Keratinocyte (primary cell): ENCODE data around the gene ZNF454. TPM values are rescaled to one million over a fixed set of nuclear protein-coding genes. Genes with fewer than 3 reads are reported as not detected.

Experiments used
- DNase-seq: peaks from one replicate; pipeline ENCODE4 v3.0.0-alpha.2; 2011; ENCODE audit warnings: low read depth, missing footprints, low spot score
- FAIRE-seq: peaks from 2 replicates; lab custom pipeline; 2011; peaks lifted over from hg19 to GRCh38; lab: Jason Lieb, UNC
- H2AFZ ChIP-seq: 2 replicates; pipeline ENCODE4 v1.6.0; 2012; ENCODE audit warnings: low read length, control low read depth, inconsistent platforms; ENCODE audit not compliant: control insufficient read depth
- H3K27ac ChIP-seq: 2 replicates; pipeline ENCODE4 v1.5.1; 2011; ENCODE audit warnings: low read length; ENCODE audit not compliant: control insufficient read depth, insufficient read depth
- H3K27me3 ChIP-seq: 3 replicates; pipeline ENCODE4 v1.6.0; 2011; ENCODE audit warnings: low read length; ENCODE audit not compliant: control insufficient read depth, insufficient read depth; ENCODE audit errors: extremely low read depth
- H3K36me3 ChIP-seq, 2 experiments: 2 replicates in 1 of 2; 3 replicates in 1 of 2; pipeline ENCODE4 v1.5.1; 2011; ENCODE audit warnings: low read length in 2 of 2, mild to moderate bottlenecking in 1 of 2; ENCODE audit not compliant: control insufficient read depth in 2 of 2, insufficient read depth in 2 of 2; ENCODE audit errors: extremely low read depth in 1 of 2
- H3K4me1 ChIP-seq: 3 replicates; pipeline ENCODE4 v1.5.1; 2011; ENCODE audit warnings: low read length; ENCODE audit not compliant: control insufficient read depth, insufficient read depth; ENCODE audit errors: extremely low read depth
- H3K4me2 ChIP-seq: 3 replicates; pipeline ENCODE4 v1.6.0; 2011; ENCODE audit warnings: low read depth, low read length; ENCODE audit not compliant: control insufficient read depth, insufficient read depth; ENCODE audit errors: extremely low read depth
- H3K4me3 ChIP-seq, 3 experiments: fragments of 200-600 bp in 1 of 3; sonication (generic) in 1 of 3; 2 replicates in 2 of 3; 3 replicates in 1 of 3; pipeline ENCODE4 v1.5.1; 2011 to 2016; ENCODE audit warnings: low read length in 3 of 3, mild to moderate bottlenecking in 3 of 3, control low read depth in 2 of 3, inconsistent platforms in 1 of 3, low read depth in 1 of 3, mixed read lengths in 1 of 3, mixed run types in 1 of 3, moderate library complexity in 1 of 3; ENCODE audit not compliant: control insufficient read depth in 2 of 3, insufficient read depth in 2 of 3; ENCODE audit errors: extremely low read depth in 1 of 3
- H3K79me2 ChIP-seq: 2 replicates; pipeline ENCODE4 v1.6.0; 2012; ENCODE audit warnings: low read length; ENCODE audit not compliant: control insufficient read depth, insufficient read depth
- H3K9ac ChIP-seq: 3 replicates; pipeline ENCODE4 v1.6.0; 2011; ENCODE audit warnings: low read length; ENCODE audit not compliant: control insufficient read depth, insufficient read depth; ENCODE audit errors: extremely low read depth
- H3K9me1 ChIP-seq: 3 replicates; pipeline ENCODE4 v1.6.0; 2011; ENCODE audit warnings: low read length; ENCODE audit not compliant: control insufficient read depth, insufficient read depth; ENCODE audit errors: extremely low read depth
- H3K9me3 ChIP-seq: 2 replicates; pipeline ENCODE4 v1.5.1; 2012; ENCODE audit warnings: low read depth, low read length; ENCODE audit not compliant: control insufficient read depth
- H4K20me1 ChIP-seq: 3 replicates; pipeline ENCODE4 v1.6.0; 2011; ENCODE audit warnings: low read length; ENCODE audit not compliant: control insufficient read depth, insufficient read depth; ENCODE audit errors: extremely low read depth
- CTCF ChIP-seq, 3 experiments: IDR thresholded peaks in 1 of 3; conservative IDR thresholded peaks in 1 of 3; optimal IDR thresholded peaks in 1 of 3; 2 replicates in 2 of 3; 3 replicates in 1 of 3; pipeline versions ENCODE3 to v1.5.1; 2011; ENCODE audit warnings: low read length in 3 of 3, mild to moderate bottlenecking in 3 of 3, moderate library complexity in 2 of 3, control low read depth in 1 of 3, inconsistent platforms in 1 of 3; ENCODE audit not compliant: insufficient read depth in 2 of 3; ENCODE audit errors: extremely low read depth in 1 of 3
- EZH2 ChIP-seq: IDR thresholded peaks from one replicate; pipeline ENCODE4 v1.6.1; 2012; ENCODE audit warnings: inconsistent platforms, mild to moderate bottlenecking, low read length, moderate library complexity
- dilution Hi-C: fragments of 300-500 bp; cut with MboI; formaldehyde crosslinking; loops from one replicate; pipeline ENCODE4 v1.7.0; 2020; ENCODE audit warnings: low sequenced_read_pairs; ENCODE audit not compliant: extremely low pct_ligation_motif_present
- polyA plus RNA-seq, 5 experiments: library from polyadenylated mRNA; depleted of rRNA in 3 of 5; stranded (reverse) in 3 of 5; stranded (forward) in 1 of 5; unstranded in 1 of 5; fragments of >200 nt; gene quantifications; 1 replicate in 1 of 5; 2 replicates in 3 of 5; 3 replicates in 1 of 5; pipeline versions ENCODE4 v1.2.1 to v1.2.3, GENCODE V29; 2011 to 2012; ENCODE audit warnings: missing spikeins in 2 of 5, low read depth in 1 of 5, low replicate concordance in 1 of 5

ZNF454 gene
- polyA plus RNA-seq, 1 donor (not counting 4 experiments of a cell fraction or from before 2014, with no cell fraction given), result 0.08 TPM

- dilution Hi-C loops, result no loop called here
- Histone ChIP-seq H4K20me1 (no peaks in the 10 kb centered on the region), H3K9me3 (peaks cover 25% of the 10 kb centered on the region)
Observed at GRCh38 chr5:178984145-178985072, 43.4 kb downstream of the ZNF454 start.

GRCh38 chr5:178986326-178986960 is 45.4 kb downstream of the ZNF454 start:
- no peak overlapping the region for H3K9ac ChIP-seq
- peaks cover 27% of the 10 kb centered on the region for H3K9me3 ChIP-seq
- no peaks in the 10 kb centered on the region for H3K9me1 ChIP-seq
- no peaks in the 10 kb centered on the region for H3K4me1 ChIP-seq
- TF ChIP-seq CTCF (optimal IDR thresholded peaks at IDR 0.05 in 1 of 3, IDR thresholded peaks at IDR 0.05 in 1 of 3, conservative IDR thresholded peaks at IDR 0.05 in 1 of 3; ENCODE audit: extremely low read depth in 1 of 3, insufficient read depth in 2 of 3, low read length in 3 of 3) (no peak), EZH2 (no peak)
- H2AFZ ChIP-seq, result no peak overlapping the region
- DNase-seq (no peak), FAIRE-seq (no peak)
- no peaks in the 10 kb centered on the region for H3K36me3 ChIP-seq
- H3K79me2 ChIP-seq, result no peaks in the 10 kb centered on the region
- no peaks in the 10 kb centered on the region for H3K27me3 ChIP-seq
- dilution Hi-C loops, result no loop called here
- no peak overlapping the region for H3K27ac ChIP-seq
- H3K4me3 ChIP-seq, result no peak overlapping the region
- H4K20me1 ChIP-seq, result no peaks in the 10 kb centered on the region
- H3K4me2 ChIP-seq, result no peak overlapping the region

More at GRCh38 chr5:178984145-178985072, 43.4 kb downstream of the ZNF454 start:
- no peak overlapping the region for H3K27ac ChIP-seq
- no peaks in the 10 kb centered on the region for H3K9me1 ChIP-seq
- H3K9ac ChIP-seq, result no peak overlapping the region
- no peaks in the 10 kb centered on the region for H3K36me3 ChIP-seq
- TF ChIP-seq EZH2, result no peak
- no peak for TF ChIP-seq CTCF (optimal IDR thresholded peaks at IDR 0.05 in 1 of 3, IDR thresholded peaks at IDR 0.05 in 1 of 3, conservative IDR thresholded peaks at IDR 0.05 in 1 of 3; ENCODE audit: extremely low read depth in 1 of 3, insufficient read depth in 2 of 3, low read length in 3 of 3)
- no peaks in the 10 kb centered on the region for H3K27me3 ChIP-seq
- H2AFZ ChIP-seq, result no peak overlapping the region
- DNase-seq (no peak), FAIRE-seq (no peak)
- H3K4me2 ChIP-seq, result no peak overlapping the region
- H3K79me2 ChIP-seq, result no peaks in the 10 kb centered on the region
- H3K4me3 ChIP-seq, result no peak overlapping the region
- H3K4me1 ChIP-seq, result no peaks in the 10 kb centered on the region
